Measurements from ENCODE around the gene SLC25A14.

The SLC25A14 gene

GRCh38 chrX:130378024-130378669 is 38.4 kb downstream of the SLC25A14 start:
- in situ Hi-C loops (cut with MboI; ENCODE audit: low sequenced_read_pairs) = no loop called here

- in situ Hi-C loops (cut with MboI; ENCODE audit: low sequenced_read_pairs) = no loop called here
Measured at GRCh38 chrX:130385520-130385919, 45.8 kb downstream of the SLC25A14 start, which contains the start of gene GPR119. GPR119 (minus strand) TSS chrX:130385674; CDS start chrX:130385447, 227 bp downstream.

GRCh38 chrX:130386408-130386808 is 46.7 kb downstream of the SLC25A14 start:
- in situ Hi-C loops (cut with MboI; ENCODE audit: low sequenced_read_pairs) = no loop called here

DNA sequence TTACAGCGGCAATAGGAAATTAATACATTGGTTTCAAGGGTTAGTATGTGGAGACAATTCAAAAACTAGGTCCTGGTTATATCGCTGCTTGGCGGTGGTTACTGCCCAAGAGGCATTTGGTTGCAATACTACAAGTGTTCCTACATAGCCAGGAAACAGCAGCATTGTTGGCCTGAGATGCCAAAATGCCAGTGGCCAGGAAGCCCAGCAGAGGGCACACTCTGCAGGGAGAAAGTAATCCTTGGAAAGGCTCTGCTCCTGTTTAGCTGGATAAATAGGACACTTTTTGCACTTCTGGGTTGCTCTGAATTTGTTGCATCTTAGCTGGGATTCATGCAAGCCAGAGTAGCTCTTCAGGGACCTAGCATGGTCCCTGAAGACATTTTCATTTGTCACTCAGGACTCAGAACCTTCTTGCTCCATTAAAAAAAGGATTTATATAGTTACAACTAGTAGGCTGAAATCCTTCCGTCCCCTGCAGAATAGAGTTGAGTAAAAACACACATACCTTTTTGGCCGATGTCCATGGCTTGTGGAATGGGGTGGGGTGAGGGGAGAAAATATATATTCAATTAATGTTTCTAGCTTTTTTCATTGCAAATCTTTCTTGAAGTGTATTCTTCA is 53.8 kb downstream of the SLC25A14 start:
- in situ Hi-C loops (cut with MboI; ENCODE audit: low sequenced_read_pairs) = no loop called here

DNA sequence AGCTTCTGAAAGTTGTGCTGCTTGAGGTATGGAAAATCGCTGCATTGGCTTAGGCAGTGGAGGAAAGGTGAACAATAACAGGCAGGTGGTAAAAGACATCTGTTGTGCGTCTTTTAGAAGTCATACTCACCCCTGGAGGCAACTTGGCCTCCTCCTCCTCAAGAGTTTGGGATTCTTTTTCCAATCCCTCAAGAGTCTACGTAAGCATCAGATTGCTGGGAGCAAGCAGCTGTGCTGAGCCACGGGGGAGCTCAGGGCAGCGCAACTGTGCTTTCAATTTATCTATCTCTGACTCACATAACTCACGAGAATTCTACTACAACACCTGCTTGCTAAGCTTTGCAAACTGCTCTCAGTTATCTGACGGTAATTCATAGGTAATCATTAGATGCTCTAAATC is 55.6 kb downstream of the SLC25A14 start:
- in situ Hi-C loops (cut with MboI; ENCODE audit: low sequenced_read_pairs) = no loop called here

DNA sequence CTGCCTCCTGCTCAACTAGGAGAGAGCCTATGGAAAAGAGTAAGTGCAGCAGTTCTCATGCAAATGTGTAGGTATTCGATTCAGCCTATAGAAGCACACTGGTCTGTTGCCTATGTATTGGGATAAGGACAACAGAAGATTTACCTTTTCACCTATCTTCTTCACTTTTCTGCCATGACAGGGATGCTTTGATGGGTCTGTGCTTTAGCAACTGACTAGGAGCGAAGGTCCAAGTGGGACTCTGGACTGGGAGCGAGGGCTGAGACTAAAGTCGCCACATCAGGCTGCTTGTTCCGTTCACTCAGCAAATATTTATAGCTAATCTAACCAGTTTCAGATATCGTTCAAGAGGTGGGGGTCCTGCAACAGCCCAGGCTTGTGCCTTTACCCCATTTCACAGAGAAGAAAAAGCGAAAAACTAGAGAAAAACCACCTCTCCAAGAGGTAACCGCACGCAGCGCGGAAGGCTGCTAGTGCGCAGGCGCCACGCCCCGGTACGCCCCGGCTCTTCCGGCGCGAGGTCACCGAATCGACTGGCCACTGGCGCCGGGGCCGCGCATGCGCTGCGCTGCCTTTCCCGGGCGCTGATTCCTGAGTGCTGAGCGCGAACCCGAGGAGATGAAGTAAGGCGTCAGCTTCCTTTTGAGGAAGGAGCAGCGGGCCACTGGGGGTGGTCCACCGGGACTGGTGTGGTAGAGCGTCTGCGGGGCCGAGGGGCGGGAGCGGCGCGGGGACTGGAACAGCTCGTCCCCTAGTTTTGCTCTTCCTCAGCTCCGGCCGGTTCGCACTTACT is 61.9 kb downstream of the SLC25A14 start, which contains the start of gene RBMX2:
Gene RBMX2 (plus strand): TSS at position 573 of the 793 bp plus-strand sequence. CDS start 46 bp downstream, at position 619.
- in situ Hi-C loops (cut with MboI; ENCODE audit: low sequenced_read_pairs) = no loop called here

DNA sequence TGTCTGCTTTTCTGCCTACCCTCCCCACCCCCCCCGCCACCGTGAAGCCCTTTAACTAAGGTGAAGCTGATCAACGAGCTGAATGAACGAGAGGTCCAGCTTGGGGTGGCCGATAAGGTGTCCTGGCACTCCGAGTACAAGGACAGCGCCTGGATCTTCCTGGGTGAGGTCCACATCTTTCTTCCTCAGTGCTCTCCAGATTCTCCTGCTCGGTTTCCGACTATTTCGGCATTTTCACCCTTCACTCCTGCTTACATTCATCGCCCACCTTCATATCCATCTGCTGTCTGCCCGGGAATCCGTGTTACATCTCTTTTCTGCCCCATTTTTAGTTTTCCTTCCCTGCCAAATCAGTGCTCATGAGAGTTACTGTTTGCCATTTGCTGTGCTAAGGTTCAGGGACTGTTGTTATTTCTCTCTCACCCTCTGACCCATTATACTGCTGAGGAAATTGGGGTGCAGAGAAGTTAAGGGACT is 62.5 kb downstream of the SLC25A14 start:
- in situ Hi-C loops (cut with MboI; ENCODE audit: low sequenced_read_pairs) = no loop called here

DNA sequence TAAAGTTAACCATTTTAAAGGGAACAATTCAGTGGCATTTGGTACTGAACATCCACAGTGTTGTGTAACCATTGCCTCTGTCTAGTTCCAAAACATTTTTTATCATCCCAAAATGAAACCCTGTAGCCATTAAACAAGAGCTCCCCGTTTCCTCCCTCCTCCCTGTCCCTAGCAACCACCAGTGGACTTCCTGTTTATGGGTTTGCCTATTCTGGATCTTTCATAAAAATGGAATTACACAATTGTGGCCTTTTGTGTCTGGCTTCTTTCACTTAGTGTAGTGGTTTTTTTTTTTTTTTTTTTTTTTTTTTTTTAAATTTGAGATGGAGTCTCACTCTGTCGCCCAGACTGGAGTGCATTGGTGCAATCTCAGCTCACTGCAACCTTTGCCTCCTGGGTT is 73.7 kb downstream of the SLC25A14 start:
- in situ Hi-C loops (cut with MboI; ENCODE audit: low sequenced_read_pairs) = no loop called here

DNA sequence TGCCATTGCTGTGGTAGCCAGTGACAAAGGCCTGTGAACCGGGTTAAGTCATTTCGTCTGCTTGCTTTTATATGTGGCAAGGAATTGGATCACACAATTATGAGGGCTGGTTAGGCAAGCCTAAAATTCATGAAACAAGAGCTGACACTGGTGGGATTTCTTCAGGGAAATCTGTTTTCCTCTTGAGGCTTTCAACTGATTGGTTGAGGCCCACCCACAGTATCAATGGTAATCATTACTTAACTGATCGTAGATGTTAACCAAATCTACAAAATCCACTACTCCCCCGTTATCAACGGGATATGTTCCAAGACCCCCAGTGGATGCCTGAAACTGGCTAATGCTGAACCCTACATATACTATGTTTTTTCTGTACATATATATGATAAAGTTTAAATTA is 75.1 kb downstream of the SLC25A14 start:
- in situ Hi-C loops (cut with MboI; ENCODE audit: low sequenced_read_pairs) = no loop called here

- in situ Hi-C loops (cut with MboI; ENCODE audit: low sequenced_read_pairs) = no loop called here
Measured at GRCh38 chrX:130415201-130415600, 75.5 kb downstream of the SLC25A14 start.

DNA sequence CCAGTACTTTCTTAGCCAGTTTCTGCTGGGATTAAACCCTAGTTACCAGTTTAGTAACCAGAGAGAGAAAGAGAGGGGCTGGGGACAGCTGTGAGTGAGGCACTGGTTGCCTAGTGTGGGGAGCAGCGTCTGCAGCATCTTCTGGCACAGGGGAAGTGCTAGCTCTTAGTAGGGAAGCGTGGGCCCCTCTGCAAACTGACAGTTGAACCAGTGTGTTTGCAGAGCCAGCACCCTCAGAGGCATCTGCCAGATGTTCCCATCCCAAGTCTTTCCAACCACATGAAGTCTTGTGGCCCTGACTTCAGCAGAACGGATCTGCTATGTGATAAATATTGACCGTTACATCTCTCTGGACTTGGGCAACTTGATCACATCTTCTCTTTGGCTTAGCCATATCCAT is 77.1 kb downstream of the SLC25A14 start:
- in situ Hi-C loops (cut with MboI; ENCODE audit: low sequenced_read_pairs) = no loop called here

DNA sequence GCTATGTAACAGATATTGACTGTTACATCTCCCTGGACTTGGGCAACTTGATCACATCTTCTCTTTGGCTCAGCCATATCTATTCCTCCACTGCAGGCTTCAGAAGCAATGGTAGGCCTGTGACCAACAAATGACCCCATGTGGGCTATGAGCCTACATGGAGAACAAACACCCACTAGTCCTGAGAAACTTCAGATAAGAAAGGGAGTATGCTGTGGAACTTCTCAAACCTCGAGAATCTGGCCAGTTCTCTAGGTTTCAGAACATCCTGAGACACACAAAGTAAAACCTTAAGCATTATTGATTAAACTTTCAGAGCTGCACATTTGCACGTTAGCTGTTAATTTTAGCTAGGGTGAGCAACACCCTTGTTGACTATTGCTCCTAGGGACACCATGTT is 78.3 kb downstream of the SLC25A14 start:
- in situ Hi-C loops (cut with MboI; ENCODE audit: low sequenced_read_pairs) = no loop called here

DNA sequence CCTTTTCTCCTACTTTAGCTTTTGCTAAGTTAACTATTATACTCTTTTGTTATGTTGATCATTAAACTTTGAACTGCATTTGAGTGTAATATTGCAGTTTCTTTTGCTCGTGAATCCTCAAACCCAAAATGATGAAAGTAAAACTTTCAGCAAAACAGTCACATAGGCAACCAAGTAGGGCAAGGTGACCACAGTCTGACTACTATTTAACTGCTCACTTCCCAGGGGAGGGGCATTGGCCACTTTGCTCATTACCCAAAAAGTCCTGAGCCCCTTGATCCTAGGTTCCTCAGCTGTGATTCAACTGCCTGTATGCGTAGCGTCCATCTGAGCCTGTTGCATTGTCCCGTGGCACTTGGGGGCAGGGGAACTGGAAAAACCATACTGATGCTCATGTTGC is 79.0 kb downstream of the SLC25A14 start:
- in situ Hi-C loops (cut with MboI; ENCODE audit: low sequenced_read_pairs) = no loop called here

- in situ Hi-C loops (cut with MboI; ENCODE audit: low sequenced_read_pairs) = no loop called here
Measured at GRCh38 chrX:130419263-130419662, 79.5 kb downstream of the SLC25A14 start.

Data from hTERT RPE-1 (cell line).